HCT116 (cell line): Measurements from ENCODE around the gene DCLK3. TPM values are rescaled to one million over a fixed set of nuclear protein-coding genes. Genes with fewer than 3 reads are reported as not detected.

Experiments
- ATAC-seq: fragments of 200-7000 bp; cut with Tn5 transposase; 2 replicates; pipeline ENCODE4 v1.9.1; 2020; ENCODE audit warnings: mild to moderate bottlenecking, moderate library complexity
- BruUV-seq: library from RNA; stranded (reverse); fragments of 400-500 nt; replicated peaks from 2 replicates; lab custom pipeline; 2021; lab: Mats Ljungman, UMichigan
- CTCF ChIA-PET: fragments of 300-600 bp; sonication (Branson Sonifier 250); formaldehyde crosslinking; loops from one replicate; lab custom pipeline; 2021; ENCODE audit warnings: antibody characterized with exemption; lab: Charles Lee
- POLR2A ChIA-PET: fragments of 300-600, 350-600 bp; sonication (Branson Sonifier 250); formaldehyde crosslinking; loops from one replicate; lab custom pipeline; 2021; ENCODE audit warnings: antibody characterized with exemption; lab: Charles Lee
- RAD21 ChIA-PET, 2 experiments: fragments of 300-600 bp; sonication (Branson Sonifier 250); formaldehyde crosslinking; loops; one replicate each; lab custom pipeline; 2023; ENCODE audit warnings: low total read pairs in 2 of 2; ENCODE audit not compliant: uncharacterized antibody in 2 of 2, unreplicated experiment in 2 of 2, low non-redundant PET in 1 of 2; lab: Charles Lee
- DNase-seq: peaks from one replicate; pipeline ENCODE4 v3.0.0-alpha.2; 2010; ENCODE audit warnings: low read depth, low spot score
- H2AFZ ChIP-seq: fragments of 200-600 bp; shearing (Covaris generic), sonication (generic); 2 replicates; pipeline ENCODE4 v1.6.1; 2017; ENCODE audit warnings: low read depth, mixed run types, mixed read lengths, antibody characterized with exemption, low read length; ENCODE audit not compliant: poor library complexity, severe bottlenecking
- H3K27ac ChIP-seq: 2 replicates; pipeline ENCODE4 v1.5.1; 2012; ENCODE audit warnings: low read depth, low read length
- H3K27me3 ChIP-seq: fragments of 200-600 bp; sonication (generic); 2 replicates; pipeline ENCODE4 v1.6.1; 2016; ENCODE audit warnings: mixed run types, low read length, mixed read lengths; ENCODE audit not compliant: insufficient read depth
- H3K36me3 ChIP-seq, 2 experiments: fragments of 200-500 bp in 1 of 2; fragments of 200-600 bp in 1 of 2; sonication (Bioruptor generic) in 1 of 2; sonication (generic) in 1 of 2; 2 replicates each; pipeline versions ENCODE4 v1.5.1 to v1.6.1; 2014 to 2016; ENCODE audit warnings: low read length in 2 of 2, inconsistent platforms in 1 of 2, mixed read lengths in 1 of 2, mixed run types in 1 of 2; ENCODE audit not compliant: insufficient read depth in 2 of 2, control insufficient read depth in 1 of 2
- H3K4me1 ChIP-seq, 2 experiments: fragments of 200-600 bp in 1 of 2; sonication (generic) in 1 of 2; 2 replicates each; pipeline versions ENCODE4 v1.5.1 to v1.6.1; 2012 to 2017; ENCODE audit warnings: low read length in 2 of 2, inconsistent platforms in 1 of 2, mild to moderate bottlenecking in 1 of 2, mixed read lengths in 1 of 2, mixed run types in 1 of 2, moderate library complexity in 1 of 2; ENCODE audit not compliant: insufficient read depth in 2 of 2, control insufficient read depth in 1 of 2
- H3K4me2 ChIP-seq: fragments of 200-600 bp; sonication (generic); 2 replicates; pipeline ENCODE4 v1.6.1; 2017; ENCODE audit warnings: mixed run types, low read length, mixed read lengths
- H3K4me3 ChIP-seq, 2 experiments: fragments of 200-600 bp in 1 of 2; sonication (generic) in 1 of 2; replicated peaks in 1 of 2; 2 replicates each; pipeline ENCODE4 v1.5.1; 2011 to 2016; ENCODE audit warnings: low read length in 2 of 2, control low read depth in 1 of 2, low read depth in 1 of 2, mild to moderate bottlenecking in 1 of 2, mixed read lengths in 1 of 2, mixed run types in 1 of 2
- H3K79me2 ChIP-seq: fragments of 200-600 bp; sonication (generic); 2 replicates; pipeline ENCODE4 v1.6.1; 2017; ENCODE audit warnings: mild to moderate bottlenecking, mixed run types, low read length, moderate library complexity, mixed read lengths; ENCODE audit not compliant: insufficient read depth
- H3K9ac ChIP-seq: fragments of 200-600 bp; sonication (generic); 2 replicates; pipeline ENCODE4 v1.6.1; 2016; ENCODE audit warnings: low read length, mixed read lengths
- H3K9me2 ChIP-seq: fragments of 200-600 bp; sonication (generic), shearing (Covaris generic); 2 replicates; pipeline ENCODE4 v1.6.1; 2017; ENCODE audit warnings: mixed run types, mild to moderate bottlenecking, moderate library complexity; ENCODE audit not compliant: insufficient read depth
- H3K9me3 ChIP-seq, 2 experiments: fragments of 200-500 bp in 1 of 2; fragments of 200-600 bp in 1 of 2; sonication (Bioruptor generic) in 1 of 2; sonication (generic) in 1 of 2; 2 replicates each; pipeline ENCODE4 v1.6.1; 2014 to 2017; ENCODE audit warnings: low read length in 2 of 2, mixed read lengths in 2 of 2, inconsistent platforms in 1 of 2, low read depth in 1 of 2, mild to moderate bottlenecking in 1 of 2, mixed run types in 1 of 2, moderate library complexity in 1 of 2; ENCODE audit not compliant: control insufficient read depth in 1 of 2, insufficient read depth in 1 of 2
- H4K20me1 ChIP-seq: fragments of 200-600 bp; sonication (generic), shearing (Covaris generic); 2 replicates; pipeline ENCODE4 v1.6.1; 2017; ENCODE audit warnings: mixed run types, mild to moderate bottlenecking, moderate library complexity; ENCODE audit not compliant: insufficient read depth
- ATF3 ChIP-seq: IDR thresholded peaks from 2 replicates; pipeline ENCODE4 v1.6.1; 2012
- CEBPB ChIP-seq: IDR thresholded peaks from 2 replicates; pipeline ENCODE4 v1.6.1; 2012; ENCODE audit warnings: low read depth
- CTCF ChIP-seq, 3 experiments: fragments of 200-600 bp in 1 of 3; sonication (generic) in 1 of 3; IDR thresholded peaks in 2 of 3; conservative IDR thresholded peaks in 1 of 3; 2 replicates each; pipeline ENCODE4 v1.5.1; 2012 to 2017; ENCODE audit warnings: low read depth in 2 of 3, low read length in 2 of 3, antibody characterized with exemption in 1 of 3, borderline replicate concordance in 1 of 3, control low read depth in 1 of 3, mild to moderate bottlenecking in 1 of 3, mixed read lengths in 1 of 3, mixed run types in 1 of 3, moderate library complexity in 1 of 3; ENCODE audit not compliant: insufficient read depth in 1 of 3
- ELF1 ChIP-seq: IDR thresholded peaks from 2 replicates; pipeline ENCODE4 v1.6.1; 2012; ENCODE audit warnings: low read depth, borderline replicate concordance
- FOSL1 ChIP-seq: IDR thresholded peaks from 2 replicates; pipeline ENCODE4 v1.6.1; 2012; ENCODE audit warnings: low read depth
- MAX ChIP-seq: IDR thresholded peaks from 2 replicates; pipeline ENCODE4 v1.6.1; 2012
- POLR2A ChIP-seq: IDR thresholded peaks from 2 replicates; pipeline ENCODE4 v1.7.0; 2011; ENCODE audit warnings: borderline replicate concordance; ENCODE audit not compliant: insufficient read depth, insufficient read length; ENCODE audit errors: extremely low read depth
- REST ChIP-seq: IDR thresholded peaks from 2 replicates; pipeline ENCODE4 v1.6.1; 2012; ENCODE audit warnings: low read depth
- SP1 ChIP-seq: IDR thresholded peaks from 2 replicates; pipeline ENCODE4 v1.6.1; 2012; ENCODE audit warnings: low read depth
- SRF ChIP-seq: IDR thresholded peaks from 2 replicates; pipeline ENCODE4 v1.6.1; 2012; ENCODE audit warnings: low read depth
- TCF7L2 ChIP-seq: IDR thresholded peaks from 2 replicates; pipeline ENCODE4 v1.7.0; 2011; ENCODE audit warnings: borderline replicate concordance, inconsistent platforms; ENCODE audit not compliant: insufficient read depth, insufficient read length; ENCODE audit errors: extremely low read depth
- ZBTB33 ChIP-seq: IDR thresholded peaks from 2 replicates; pipeline ENCODE4 v1.6.1; 2011; ENCODE audit warnings: mild to moderate bottlenecking, low read length, moderate library complexity; ENCODE audit not compliant: insufficient replicate concordance; ENCODE audit errors: extremely low read depth
- ZFX ChIP-seq: fragments of 450-650 bp; IDR thresholded peaks from 2 replicates; pipeline ENCODE4 v1.6.1; 2017
- ZNF274 ChIP-seq: fragments of 200-500 bp; sonication (Bioruptor generic); IDR thresholded peaks from 2 replicates; pipeline ENCODE4 v1.6.1; 2014; ENCODE audit warnings: mild to moderate bottlenecking, low read depth, low read length, inconsistent platforms
- intact Hi-C: fragments of 100-400 bp; cut with micrococcal nuclease; formaldehyde crosslinking; loops from 2 replicates; pipeline ENCODE4 v1.10.0; 2022
- total RNA-seq: library from RNA; stranded (reverse); gene quantifications from one replicate; pipeline ENCODE4 v1.2.1, GENCODE V29; 2021; ENCODE audit not compliant: unreplicated experiment

Gene DCLK3
- total RNA-seq, 1 experiment from 2014 or later = not detected

- TF ChIP-seq REST (no peak), ZFX (no peak), CTCF (IDR thresholded peaks at IDR 0.05 in 2 of 3, conservative IDR thresholded peaks at IDR 0.05 in 1 of 3; ENCODE audit: borderline replicate concordance in 1 of 3, insufficient read depth in 1 of 3, low read depth in 2 of 3, low read length in 2 of 3) (no peak)
These were observed 13.6 kb downstream of the DCLK3 start (continued) for GRCh38 chr3:36750737-36751136.

- Histone ChIP-seq H3K4me3 (no peak overlapping the region), H3K27ac (no peak overlapping the region), H3K9me2 (no peaks in the 10 kb centered on the region), H3K9me3 (no peaks in the 10 kb centered on the region), H3K9ac (no peak overlapping the region), H3K36me3 (no peaks in the 10 kb centered on the region), H3K4me1 (no peaks in the 10 kb centered on the region), H3K79me2 (no peaks in the 10 kb centered on the region), H4K20me1 (no peaks in the 10 kb centered on the region), H2AFZ (no peak overlapping the region), H3K4me2 (no peak overlapping the region), H3K27me3 (peaks cover 47% of the 10 kb centered on the region)
- no peak for DNase-seq
- BruUV-seq = no TSS peak
- ChIA-PET POLR2A (no interaction called here), CTCF (interaction anchor here (1.2 kb wide), 1 partner anchor 17 kb away, joined by 3 read pairs; no protein-coding TSS in a partner anchor), RAD21 (no interaction called here)
- intact Hi-C loops = loop anchor here (5.0 kb wide), 1 partner anchor 213 kb away; no protein-coding TSS in a partner anchor
- ATAC-seq = no peak
- TF ChIP-seq FOSL1 = no peak
- no peak for TF ChIP-seq ATF3
- TF ChIP-seq TCF7L2 = no peak
- TF ChIP-seq CTCF (IDR thresholded peaks at IDR 0.05 in 2 of 3, conservative IDR thresholded peaks at IDR 0.05 in 1 of 3; ENCODE audit: borderline replicate concordance in 1 of 3, insufficient read depth in 1 of 3, low read depth in 2 of 3, low read length in 2 of 3) = no peak
- no peak for TF ChIP-seq ELF1
- TF ChIP-seq MAX = no peak
- TF ChIP-seq SP1 = no peak
- no peak for TF ChIP-seq POLR2A
- no peak for TF ChIP-seq SRF
- no peak for TF ChIP-seq ZNF274
- no peak for TF ChIP-seq ZBTB33
- TF ChIP-seq CEBPB = no peak
These were observed 19.6 kb downstream of the DCLK3 start for GRCh38 chr3:36744763-36745162.
